Stimulated activated CD4-positive, alpha-beta T cell treated with anti-CD3 and anti-CD28 coated beads, TNF-alpha, amount 100 ng/mL, for 1 hour (primary cell): ENCODE results near the gene SYNJ1.
"Not testable (repeated sequence)": the region's sequence is repeated elsewhere in the genome, so short reads cannot be mapped to it uniquely, and the experiment has no call there.

ENCODE experiments used
- DNase-seq, 3 donors: peaks; one replicate each; pipeline ENCODE4 v3.0.0-alpha.2; 2020; ENCODE audit warnings: low read depth in 3 of 3, low spot score in 1 of 3

SYNJ1 gene

GRCh38 chr21:32727687-32728455, at the start of gene SYNJ1:
TSS of gene SYNJ1 (minus strand) at chr21:32728013. CDS start at chr21:32726895, 1,118 bp downstream.
- peak; percentile 78 to 95 (median 88) for DNase-seq

- DNase-seq, result no peak
These were observed 49.5 kb upstream of the SYNJ1 start for GRCh38 chr21:32777269-32777668.

- no peak for DNase-seq
These were observed 48.9 kb upstream of the SYNJ1 start for GRCh38 chr21:32776743-32777142.

GRCh38 chr21:32773048-32773344, 45.2 kb upstream of the SYNJ1 start:
- not testable (repeated sequence) for DNase-seq

- DNase-seq, result peak; percentile 4 to 34 (median 30)
These were observed 44.7 kb upstream of the SYNJ1 start for GRCh38 chr21:32772281-32773047.

GRCh38 chr21:32770871-32771523, 43.2 kb upstream of the SYNJ1 start:
- DNase-seq, result peak in 2 of 3 donors; percentile 2 to 16

- no peak for DNase-seq
These were observed 40.7 kb upstream of the SYNJ1 start for GRCh38 chr21:32768530-32768929.

GRCh38 chr21:32765058-32765457, 37.2 kb upstream of the SYNJ1 start:
- DNase-seq, result no peak

- DNase-seq, result no peak
These were observed 36.4 kb upstream of the SYNJ1 start for GRCh38 chr21:32764186-32764585.

GRCh38 chr21:32757804-32758203, 30.0 kb upstream of the SYNJ1 start:
- no peak for DNase-seq

- DNase-seq, result no peak
These were observed 28.3 kb upstream of the SYNJ1 start for GRCh38 chr21:32756096-32756495.

- no peak for DNase-seq
These were observed 26.2 kb upstream of the SYNJ1 start for GRCh38 chr21:32753818-32754585.

- no peak for DNase-seq
These were observed 22.6 kb upstream of the SYNJ1 start for GRCh38 chr21:32750405-32750804.

- DNase-seq, result no peak
These were observed 21.8 kb upstream of the SYNJ1 start for GRCh38 chr21:32749662-32750061.

- no peak for DNase-seq
These were observed 20.7 kb upstream of the SYNJ1 start for GRCh38 chr21:32748529-32748928.

- DNase-seq, result no peak
These were observed 19.6 kb upstream of the SYNJ1 start for GRCh38 chr21:32747396-32747795.

GRCh38 chr21:32746711-32747110, 18.9 kb upstream of the SYNJ1 start:
- not testable (repeated sequence) for DNase-seq

- no peak for DNase-seq
These were observed 14.6 kb upstream of the SYNJ1 start for GRCh38 chr21:32742396-32742795.

GRCh38 chr21:32741336-32741735, 13.5 kb upstream of the SYNJ1 start:
- no peak for DNase-seq

GRCh38 chr21:32739946-32740345, 12.1 kb upstream of the SYNJ1 start:
- DNase-seq, result no peak

GRCh38 chr21:32736083-32736482, 8.3 kb upstream of the SYNJ1 start:
- not testable (repeated sequence) for DNase-seq
